Posterior cingulate gyrus (tissue), 11 donors: ENCODE data around the gene HNF4A.

Experiments
- DNase-seq, 10 donors: peaks; one replicate each; pipeline versions ENCODE4 v3.0.0 to v3.0.0-alpha.2; 2020 to 2021; ENCODE audit warnings: mixed read lengths in 3 of 10
- intact Hi-C: fragments of 100-400 bp; cut with DNase I; formaldehyde crosslinking; loops from one replicate; pipeline ENCODE4 v1.15.1; 2023

HNF4A gene

DNA sequence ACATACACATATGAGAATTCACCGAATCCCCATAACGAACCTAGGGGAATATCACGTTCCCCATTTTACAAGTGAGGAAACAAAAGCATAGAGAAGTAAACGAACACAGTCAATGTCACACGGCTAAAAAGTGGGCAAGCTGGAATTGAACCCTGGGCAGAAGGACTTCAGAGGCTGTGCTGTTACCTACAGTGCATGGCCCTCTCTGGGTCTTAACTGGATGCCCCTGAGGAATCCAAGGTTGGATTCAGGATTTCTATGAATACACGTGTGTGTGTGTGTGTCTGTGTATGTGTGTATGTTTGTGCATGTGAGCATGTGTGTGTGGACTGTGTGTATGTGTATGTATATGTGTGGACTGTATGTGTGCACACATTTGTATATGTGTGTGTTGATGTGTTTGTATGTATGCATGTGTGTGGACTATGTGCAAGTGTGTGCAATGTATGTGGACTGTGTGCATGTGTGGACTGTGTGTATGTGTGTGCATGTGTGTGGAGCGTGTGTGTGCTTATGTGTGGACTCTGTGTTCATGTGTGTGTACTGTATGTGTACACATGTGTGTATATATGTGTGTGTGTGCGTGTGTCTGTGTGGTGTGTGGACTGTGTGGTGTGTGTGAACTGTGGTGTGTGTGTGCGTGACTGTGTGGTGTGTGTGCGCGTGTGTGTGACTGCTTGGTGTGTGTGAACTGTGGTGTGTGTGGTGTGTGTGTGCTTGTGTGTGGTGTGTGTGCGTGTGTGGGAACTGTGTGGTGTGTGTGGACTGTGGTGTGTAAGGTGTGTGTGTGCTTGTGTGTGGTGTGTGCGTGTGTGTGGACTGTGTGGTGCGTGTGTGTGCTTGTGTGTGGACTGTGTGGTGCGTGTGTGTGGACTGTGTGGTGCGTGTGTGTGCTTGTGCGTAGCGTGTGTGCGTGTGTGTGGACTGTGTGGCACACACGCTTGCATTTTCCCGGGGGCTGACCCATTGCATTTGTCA, 49.0 kb downstream of the HNF4A start:
- peak in 1 of 10 donors; percentile 7 for DNase-seq
- intact Hi-C loops = no loop called here

DNA sequence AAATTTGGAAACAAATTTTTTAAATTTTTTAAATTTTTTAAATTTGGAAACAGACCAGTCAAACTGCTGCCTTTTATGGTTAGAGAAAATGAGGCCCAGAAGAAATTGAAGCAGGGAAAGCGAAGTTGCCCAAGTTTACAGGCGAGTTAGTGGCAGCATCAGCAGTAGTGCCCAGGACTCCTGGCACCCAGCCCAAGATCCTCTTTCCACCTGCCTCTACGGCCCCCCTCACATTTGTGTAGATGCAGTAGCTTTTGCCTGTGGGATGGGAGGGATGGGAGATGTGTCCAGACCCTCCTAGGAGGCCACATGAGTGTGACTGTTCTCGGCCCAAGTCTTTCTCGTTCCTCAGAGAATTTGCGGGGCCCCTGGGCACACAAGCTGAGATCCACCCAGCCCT, 49.8 kb downstream of the HNF4A start:
- intact Hi-C loops = no loop called here
- DNase-seq = peak in 1 of 10 donors; percentile 35

DNA sequence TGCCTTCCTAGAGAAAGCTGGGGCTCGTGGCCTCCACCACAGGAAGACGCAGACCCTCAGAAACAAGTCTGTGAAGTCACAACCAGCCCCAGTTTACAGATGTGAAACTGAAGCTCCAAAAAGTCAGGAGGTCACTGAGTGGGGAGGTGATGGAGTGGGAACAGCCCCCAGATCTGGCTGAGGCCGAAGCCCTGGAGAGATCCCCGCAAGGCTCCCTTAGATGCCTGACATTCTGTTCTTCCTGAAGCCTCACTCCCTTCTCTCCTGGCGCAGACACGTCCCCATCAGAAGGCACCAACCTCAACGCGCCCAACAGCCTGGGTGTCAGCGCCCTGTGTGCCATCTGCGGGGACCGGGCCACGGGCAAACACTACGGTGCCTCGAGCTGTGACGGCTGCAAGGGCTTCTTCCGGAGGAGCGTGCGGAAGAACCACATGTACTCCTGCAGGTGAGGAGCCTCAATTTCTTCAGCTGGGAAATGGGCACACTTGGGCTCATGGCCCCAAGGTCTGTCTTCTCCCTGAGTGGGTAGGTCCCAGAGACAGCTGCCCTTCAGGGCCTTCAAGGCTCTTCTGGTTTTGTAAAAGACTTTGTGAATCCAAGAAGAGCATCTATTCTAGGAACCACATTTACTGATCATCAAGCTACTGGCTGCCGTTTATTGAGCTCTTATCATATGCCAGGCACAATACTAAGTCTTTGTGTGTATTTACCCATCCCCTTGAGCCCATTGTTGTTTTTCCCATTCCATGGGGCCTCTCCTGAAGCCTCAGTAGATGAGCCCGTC, 50.5 kb downstream of the HNF4A start:
- DNase-seq = peak in 1 of 10 donors; percentile 47
- intact Hi-C loops = no loop called here

DNA sequence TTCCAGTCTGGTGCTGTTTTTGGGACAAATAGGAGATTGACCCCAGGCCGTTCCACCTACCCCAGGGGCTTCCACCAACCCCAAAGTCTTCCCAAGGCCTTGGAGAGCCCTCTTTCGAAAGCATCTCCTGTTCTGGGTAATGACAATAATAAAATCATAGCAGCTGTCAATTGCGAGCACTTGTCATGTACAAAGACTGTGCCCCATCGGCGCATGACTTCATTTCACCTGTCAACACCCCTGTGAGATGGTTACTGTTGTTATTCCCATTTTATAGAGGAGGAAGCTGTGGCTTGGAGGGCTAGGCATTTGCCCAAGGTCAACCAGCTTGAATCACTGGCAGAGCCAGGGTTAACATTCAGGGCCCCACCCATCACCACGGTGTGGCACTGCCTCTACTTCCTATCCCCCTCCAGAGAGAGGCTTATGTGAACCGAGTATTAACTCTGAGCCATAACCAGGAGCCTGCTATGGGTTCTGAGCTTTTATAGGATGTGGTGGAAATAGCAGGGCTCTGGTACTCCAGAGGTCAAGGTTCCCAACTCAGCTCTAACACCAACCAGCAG, 51.2 kb downstream of the HNF4A start:
- intact Hi-C loops = no loop called here
- peak in 1 of 10 donors; percentile 11 for DNase-seq

DNA sequence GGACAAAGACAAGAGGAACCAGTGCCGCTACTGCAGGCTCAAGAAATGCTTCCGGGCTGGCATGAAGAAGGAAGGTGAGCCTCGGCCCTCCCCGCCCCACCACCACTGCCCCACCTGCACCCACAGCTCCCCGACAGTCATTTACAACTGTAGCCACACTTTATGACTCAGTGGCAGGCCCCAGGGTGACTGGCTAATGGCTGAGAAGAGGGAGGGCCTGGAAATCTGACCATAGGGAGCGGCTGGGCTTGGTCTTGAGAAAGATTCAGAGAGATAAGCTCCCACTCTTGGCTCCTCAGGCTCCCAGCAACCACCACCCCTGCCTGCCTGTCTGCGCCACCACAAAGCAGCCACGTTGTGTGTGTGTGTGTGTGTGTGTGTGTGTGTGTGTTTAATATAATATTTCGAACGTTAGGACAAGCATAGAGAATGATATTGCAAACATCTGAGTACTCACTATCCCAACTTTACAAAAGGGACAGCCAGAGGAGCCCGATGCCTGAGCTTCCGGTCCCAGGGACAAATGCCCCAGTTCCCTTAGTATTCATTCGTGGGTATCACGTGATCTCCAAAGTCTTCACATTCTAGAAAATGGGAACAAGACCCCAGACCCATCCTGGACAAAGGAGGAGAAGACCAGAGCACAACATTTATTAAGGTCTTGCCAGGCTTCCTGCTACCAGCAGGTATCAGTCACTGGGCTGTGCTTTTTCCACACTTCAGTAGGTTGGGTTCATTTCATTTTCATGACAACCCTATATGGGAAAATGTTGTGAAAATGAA, 52.1 kb downstream of the HNF4A start:
- DNase-seq = peak in 1 of 10 donors; percentile 64
- intact Hi-C loops = no loop called here

DNA sequence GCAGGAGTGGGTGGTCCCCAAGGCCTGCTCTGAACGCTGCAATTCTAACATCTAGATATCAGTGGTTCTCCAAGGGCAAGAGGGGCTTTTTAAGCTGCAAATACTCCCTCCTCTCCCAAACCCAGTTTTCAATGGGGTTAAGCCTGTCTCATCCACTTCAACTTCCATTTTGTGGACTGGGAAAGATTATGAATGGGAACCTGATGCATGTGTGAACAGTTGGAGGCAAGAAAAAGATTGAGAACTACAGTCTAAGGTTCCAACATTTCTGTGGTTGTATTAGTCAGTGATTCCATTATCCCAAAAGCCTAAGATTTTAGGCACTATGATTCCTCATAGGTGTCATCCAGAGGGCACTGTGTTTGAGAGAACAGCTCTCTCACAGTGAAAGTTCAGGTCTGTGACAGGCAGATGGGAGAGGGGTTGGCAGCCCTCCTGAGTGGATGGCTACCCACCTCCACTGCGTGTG, 53.7 kb downstream of the HNF4A start:
- intact Hi-C loops = no loop called here

DNA sequence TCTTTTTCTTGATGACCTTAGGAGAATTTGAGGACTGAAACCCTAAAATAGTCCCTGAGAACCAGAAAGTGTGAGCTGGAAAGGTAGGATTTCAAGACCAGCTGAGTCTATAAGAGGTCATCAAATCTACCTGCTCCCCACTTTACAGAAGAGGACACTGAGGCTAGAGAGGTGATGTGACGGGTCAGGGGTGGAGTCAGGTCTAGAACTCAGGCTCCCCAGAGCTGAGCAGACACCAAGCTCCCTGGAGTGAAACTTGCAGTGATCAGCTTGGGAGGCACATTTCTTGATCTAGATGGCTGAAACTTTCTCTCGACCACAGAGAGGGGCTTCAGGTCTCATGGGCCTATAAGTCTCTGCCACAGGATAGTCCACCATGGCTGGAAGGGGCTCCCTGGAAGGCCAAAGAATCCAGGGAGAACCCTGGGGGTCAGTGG, 55.1 kb downstream of the HNF4A start:
- no peak for DNase-seq
- intact Hi-C loops = no loop called here

More for the DNA sequence above, 53.7 kb downstream of the HNF4A start:
- DNase-seq = peak in 1 of 10 donors; percentile 40

DNA sequence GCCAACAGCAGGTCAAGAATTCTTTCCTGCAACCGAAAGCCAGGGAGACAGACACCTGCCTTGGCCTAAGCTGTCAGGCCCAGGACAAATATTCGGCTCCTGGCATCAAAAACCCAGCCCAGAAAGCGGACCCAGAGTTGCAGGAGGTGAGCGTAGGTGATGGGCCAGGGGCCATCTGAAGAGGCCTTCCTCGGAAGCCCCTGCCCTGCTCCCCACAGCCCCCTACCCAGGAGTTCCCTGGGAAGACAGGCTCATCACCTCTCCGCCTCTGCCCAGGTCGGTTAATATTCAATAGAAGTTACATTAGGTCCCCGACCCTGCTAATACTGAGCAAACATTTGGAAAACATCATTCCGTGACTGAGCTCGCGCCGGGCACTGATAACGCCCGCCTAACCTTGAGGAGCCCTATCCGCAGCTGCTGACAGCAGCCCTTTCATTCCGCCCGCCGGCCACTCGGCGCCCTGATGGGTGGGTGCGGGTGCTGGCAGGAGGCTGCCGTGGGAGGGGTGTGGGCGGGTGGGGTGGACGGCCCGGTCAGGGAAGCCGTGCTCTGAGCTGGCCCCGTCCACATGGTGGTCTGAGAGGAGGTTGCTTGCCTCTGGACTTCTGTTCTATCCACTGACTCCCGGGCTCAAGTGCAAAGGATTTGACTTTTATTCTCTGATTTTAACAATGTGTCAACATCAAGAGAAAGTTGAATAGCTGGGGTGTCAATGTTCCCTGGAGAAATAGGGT, 55.7 kb downstream of the HNF4A start:
- DNase-seq = peak in 1 of 10 donors; percentile 30
- intact Hi-C loops = no loop called here

DNA sequence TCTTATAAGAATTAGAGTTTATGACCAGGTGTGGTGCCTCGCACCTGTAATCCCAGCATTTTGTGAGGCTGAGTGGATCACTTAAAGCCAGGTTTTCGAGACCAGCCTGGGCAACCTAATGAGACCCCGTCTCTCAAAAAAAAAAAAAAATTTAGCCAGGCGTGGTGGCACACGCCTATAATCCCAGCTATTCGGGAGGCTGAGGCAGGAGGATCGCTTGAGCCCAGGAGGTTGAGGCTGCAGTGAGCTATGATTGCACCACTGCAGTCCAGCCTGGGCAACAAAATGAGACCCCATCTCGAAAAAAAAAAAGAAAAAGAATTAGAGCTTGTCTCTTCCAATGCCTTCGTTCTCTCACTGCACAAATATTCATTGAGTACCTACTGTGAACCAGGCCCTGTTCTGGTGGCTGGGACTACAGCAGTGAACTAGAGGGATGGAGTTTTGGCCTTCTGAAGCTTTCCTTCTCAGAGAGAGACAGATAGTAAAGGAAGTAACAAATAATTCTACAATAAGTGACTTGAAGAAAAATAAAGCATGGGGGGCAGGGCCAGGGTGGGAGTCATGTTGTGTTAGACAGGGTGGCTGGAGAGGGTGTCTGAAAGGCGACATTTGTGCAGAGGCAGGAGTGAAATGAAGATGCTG, 56.4 kb downstream of the HNF4A start:
- DNase-seq = peak in 1 of 10 donors; percentile 5
- intact Hi-C loops = no loop called here

DNA sequence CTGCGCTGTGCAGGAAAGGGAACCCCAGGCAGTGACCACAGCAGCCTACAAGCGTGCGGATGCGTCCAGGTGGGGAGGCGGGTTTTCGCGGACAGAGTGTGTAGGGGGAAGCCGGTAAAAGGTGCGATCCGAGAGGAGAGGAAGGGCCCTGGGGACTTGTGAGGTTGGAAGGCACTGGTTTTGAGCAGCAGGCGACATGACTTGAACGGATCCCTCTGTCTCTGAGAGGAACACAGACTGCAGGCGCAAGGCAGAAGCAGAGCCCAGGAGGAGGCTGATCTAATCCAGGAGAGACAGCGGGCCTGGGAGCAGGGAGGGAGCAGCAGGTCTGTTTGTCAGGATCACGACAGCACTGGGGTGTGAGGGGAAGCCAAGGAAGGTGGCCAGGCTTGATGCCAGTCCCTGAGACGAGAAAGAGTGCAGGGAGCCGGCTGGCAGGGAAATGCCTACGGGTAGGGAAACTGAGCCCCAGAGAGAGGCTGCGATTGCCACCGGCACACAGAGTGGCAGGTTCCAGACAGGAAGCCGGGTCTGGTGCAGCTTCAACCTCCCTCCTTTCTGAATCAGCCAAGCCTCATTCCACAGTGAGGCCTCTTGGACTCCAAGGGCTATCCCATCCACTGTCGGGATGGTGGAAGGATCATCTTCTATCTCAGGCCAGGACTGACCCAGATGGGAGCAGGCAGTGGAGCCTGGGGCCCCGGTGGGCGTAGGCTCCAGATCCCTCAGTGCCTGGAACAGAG, 57.1 kb downstream of the HNF4A start:
- intact Hi-C loops = no loop called here

DNA sequence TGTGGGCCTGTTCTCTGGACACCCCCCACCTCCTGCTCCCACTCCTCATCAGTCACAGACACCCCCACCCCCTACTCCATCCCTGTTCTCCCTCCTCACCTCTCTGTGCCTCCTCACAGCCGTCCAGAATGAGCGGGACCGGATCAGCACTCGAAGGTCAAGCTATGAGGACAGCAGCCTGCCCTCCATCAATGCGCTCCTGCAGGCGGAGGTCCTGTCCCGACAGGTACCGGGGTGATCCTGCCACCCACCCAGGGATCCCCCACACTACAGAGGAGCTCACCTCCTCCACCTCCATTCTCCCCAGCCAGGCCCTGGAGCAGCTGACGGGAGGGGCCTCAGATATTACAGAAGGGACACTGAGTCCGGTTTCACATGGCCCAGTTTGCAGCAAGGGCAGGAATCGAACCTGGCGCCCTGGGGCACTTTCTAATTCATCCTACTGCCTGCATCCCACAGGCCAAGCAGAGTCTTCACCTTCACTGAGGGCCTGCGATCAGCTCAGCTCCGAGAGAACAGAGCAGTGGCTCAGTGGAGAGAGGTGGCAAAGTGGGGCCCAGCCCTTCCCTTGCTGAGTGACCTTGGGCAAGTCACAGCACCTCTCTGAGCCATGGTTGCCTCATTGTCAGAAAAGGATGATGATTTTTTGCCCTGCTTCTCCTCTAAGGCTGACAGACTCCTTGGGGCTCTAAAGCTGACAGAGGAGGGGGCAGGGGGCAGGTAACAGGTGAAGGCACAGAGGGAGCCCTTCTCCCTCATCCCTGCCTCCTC, 58.3 kb downstream of the HNF4A start:
- DNase-seq = peak in 1 of 10 donors; percentile 47
- intact Hi-C loops = no loop called here

More for the DNA sequence above, 57.1 kb downstream of the HNF4A start:
- peak in 1 of 10 donors; percentile 62 for DNase-seq

DNA sequence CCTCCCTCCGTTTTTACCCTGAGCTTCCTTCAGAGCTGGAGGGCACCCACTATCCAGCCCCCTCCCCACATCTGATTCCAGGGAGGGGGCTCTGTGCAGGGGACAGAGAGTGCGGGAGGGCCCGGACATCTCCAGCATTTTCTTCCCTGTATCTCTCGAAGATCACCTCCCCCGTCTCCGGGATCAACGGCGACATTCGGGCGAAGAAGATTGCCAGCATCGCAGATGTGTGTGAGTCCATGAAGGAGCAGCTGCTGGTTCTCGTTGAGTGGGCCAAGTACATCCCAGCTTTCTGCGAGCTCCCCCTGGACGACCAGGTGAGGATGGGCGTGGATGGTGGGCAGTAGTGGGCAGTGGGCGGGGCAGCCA, 58.8 kb downstream of the HNF4A start:
- DNase-seq = peak in 1 of 10 donors; percentile 58
- intact Hi-C loops = no loop called here

DNA sequence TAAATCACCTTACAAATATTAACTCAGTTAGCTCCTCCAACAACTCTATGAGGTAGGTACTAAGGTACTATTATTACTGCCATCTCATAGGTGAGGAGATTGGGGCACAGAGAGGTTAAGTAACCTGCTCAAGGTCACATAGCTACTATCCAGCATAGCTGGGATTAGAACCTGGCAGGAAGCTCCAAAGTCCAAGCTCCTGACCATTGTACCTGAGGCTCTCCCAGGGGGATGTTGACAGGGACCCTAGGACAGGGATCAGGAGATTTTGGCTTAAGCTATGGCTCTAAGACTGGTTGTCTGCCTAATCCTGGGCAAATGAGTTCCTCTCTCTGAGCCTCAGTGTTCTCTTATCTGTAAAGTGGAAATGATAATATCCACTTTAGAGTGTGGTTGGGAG, 59.3 kb downstream of the HNF4A start:
- DNase-seq = no peak
- intact Hi-C loops = no loop called here

DNA sequence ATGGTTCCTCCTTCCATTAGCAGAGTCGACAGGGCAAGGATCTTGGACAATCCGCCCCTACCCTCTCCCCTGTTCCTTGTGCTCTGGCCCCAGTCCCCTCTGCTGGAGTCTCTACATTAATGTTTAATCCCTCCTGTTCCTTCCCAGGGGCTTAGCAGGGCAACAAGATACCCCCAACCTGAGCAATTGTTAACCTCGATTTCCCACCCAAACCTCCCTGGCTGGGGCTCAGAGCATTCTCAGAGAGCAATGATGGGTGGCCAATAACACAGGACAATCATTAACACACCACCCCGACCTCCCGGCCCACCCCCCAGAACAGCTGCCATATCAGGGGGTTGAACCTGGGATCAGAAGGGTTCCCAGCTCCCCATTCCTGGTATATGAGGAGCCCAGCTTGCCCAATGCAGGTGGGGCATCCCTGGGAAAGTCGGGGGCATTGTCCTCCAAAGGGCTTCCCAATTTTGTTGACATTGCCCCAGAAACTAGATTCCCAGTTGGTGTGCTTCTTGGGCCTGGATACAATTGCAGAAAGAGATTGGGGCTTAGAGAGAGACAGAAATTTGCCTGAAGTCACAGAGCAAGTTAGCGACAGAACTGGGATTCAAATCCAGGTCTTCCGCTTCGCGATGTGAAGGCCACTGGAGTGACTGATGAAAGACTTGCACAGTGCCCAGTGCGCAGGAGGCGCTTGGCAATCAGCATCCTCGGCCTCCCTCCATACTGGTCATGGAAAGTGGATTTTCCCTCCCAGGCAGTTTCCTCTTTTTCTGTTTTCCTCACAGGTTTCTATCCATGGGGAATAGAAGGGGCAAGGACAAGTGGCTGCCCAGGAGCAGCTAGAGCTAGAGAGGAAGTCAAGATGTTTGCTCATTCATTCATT, 60.6 kb downstream of the HNF4A start:
- DNase-seq = no peak
- intact Hi-C loops = no loop called here

DNA sequence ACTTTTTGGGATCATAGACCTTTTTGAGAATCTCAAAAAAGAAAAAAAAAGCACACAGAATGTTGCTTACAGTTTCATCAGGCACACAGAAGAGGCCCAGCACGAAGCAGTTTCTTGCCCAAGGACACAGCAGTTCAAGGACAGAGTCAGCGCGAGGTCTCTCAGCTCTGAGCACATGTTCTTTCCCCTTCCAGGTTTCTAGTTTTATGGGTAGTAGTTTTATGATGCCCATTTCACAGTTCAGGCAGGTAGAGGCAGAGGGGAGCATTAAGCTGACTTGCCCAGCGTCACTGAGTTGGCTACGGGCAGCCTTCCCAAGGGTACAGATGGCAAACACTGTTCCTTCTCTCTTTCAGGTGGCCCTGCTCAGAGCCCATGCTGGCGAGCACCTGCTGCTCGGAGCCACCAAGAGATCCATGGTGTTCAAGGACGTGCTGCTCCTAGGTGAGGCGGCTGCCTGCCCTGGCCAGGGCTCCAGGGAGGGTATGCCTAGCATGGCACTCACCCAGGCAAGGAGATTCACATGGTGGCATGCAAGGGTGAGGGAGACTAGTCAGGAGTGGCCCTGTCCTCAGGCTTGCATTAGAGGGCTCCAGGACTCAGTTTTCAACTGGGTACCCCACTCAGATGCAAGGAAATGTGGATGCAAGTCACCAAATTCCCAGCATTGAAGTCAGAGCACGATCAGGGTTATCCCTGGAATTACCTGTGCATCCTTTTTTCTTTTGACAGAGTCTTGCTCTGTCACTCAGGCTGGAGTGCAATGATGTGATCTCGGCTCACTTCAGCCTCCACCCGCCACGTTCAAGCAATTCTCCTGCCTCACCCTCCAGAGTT, 62.8 kb downstream of the HNF4A start:
- intact Hi-C loops = no loop called here

More for the DNA sequence above, 62.8 kb downstream of the HNF4A start:
- no peak for DNase-seq
